GM06990 (cell line): ENCODE results near the gene LCN1.

ENCODE experiments used
- DNase-seq: peaks from one replicate; pipeline ENCODE4 v3.0.0-alpha.2; 2011; ENCODE audit not compliant: insufficient read length; ENCODE audit errors: extremely low read depth
- H3K27me3 ChIP-seq: replicated peaks from 2 replicates; pipeline ENCODE4 v1.6.0; 2011; ENCODE audit warnings: low read length; ENCODE audit not compliant: control insufficient read depth, insufficient read depth
- H3K36me3 ChIP-seq: 2 replicates; pipeline ENCODE4 v1.5.1; 2011; ENCODE audit warnings: low read length; ENCODE audit not compliant: control insufficient read depth, insufficient read depth
- H3K4me3 ChIP-seq: replicated peaks from 2 replicates; pipeline ENCODE4 v1.5.1; 2011; ENCODE audit warnings: low read depth, mild to moderate bottlenecking, control low read depth, low read length
- TF ChIP-seq, protein P1 (sequence below): IDR thresholded peaks from 2 replicates; pipeline ENCODE4 v1.5.1; 2011; ENCODE audit warnings: low read length, control low read depth, mild to moderate bottlenecking, inconsistent platforms; ENCODE audit not compliant: insufficient read depth, poor library complexity, severe bottlenecking

Gene LCN1

DNA sequence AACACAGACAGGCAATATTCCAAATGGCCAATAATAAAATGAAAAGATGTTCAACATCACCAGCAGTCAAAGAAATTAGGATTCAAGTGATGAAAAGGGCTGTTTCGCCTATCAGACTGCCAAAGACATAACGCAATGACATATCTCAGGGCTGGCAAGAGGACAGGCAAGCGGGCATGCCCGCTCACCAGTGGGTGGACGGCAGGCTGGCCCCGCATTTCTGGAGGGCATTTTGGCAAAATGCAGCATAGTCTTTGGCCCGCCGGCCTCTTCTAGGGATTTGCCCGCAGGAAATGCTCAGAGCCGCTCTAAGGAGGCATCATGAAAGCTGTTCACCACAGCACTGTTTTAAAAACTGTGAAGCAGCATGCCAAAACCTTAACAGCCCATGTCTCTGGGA is 43.0 kb upstream of the LCN1 start:
- no peak overlapping the region for H3K4me3 ChIP-seq
- no peaks in the 10 kb centered on the region for H3K36me3 ChIP-seq
- TF ChIP-seq, protein P1, sequence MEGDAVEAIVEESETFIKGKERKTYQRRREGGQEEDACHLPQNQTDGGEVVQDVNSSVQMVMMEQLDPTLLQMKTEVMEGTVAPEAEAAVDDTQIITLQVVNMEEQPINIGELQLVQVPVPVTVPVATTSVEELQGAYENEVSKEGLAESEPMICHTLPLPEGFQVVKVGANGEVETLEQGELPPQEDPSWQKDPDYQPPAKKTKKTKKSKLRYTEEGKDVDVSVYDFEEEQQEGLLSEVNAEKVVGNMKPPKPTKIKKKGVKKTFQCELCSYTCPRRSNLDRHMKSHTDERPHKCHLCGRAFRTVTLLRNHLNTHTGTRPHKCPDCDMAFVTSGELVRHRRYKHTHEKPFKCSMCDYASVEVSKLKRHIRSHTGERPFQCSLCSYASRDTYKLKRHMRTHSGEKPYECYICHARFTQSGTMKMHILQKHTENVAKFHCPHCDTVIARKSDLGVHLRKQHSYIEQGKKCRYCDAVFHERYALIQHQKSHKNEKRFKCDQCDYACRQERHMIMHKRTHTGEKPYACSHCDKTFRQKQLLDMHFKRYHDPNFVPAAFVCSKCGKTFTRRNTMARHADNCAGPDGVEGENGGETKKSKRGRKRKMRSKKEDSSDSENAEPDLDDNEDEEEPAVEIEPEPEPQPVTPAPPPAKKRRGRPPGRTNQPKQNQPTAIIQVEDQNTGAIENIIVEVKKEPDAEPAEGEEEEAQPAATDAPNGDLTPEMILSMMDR: no peak
- no peak for DNase-seq
- no peaks in the 10 kb centered on the region; the same call in 1 of the 2 replicates for H3K27me3 ChIP-seq

DNA sequence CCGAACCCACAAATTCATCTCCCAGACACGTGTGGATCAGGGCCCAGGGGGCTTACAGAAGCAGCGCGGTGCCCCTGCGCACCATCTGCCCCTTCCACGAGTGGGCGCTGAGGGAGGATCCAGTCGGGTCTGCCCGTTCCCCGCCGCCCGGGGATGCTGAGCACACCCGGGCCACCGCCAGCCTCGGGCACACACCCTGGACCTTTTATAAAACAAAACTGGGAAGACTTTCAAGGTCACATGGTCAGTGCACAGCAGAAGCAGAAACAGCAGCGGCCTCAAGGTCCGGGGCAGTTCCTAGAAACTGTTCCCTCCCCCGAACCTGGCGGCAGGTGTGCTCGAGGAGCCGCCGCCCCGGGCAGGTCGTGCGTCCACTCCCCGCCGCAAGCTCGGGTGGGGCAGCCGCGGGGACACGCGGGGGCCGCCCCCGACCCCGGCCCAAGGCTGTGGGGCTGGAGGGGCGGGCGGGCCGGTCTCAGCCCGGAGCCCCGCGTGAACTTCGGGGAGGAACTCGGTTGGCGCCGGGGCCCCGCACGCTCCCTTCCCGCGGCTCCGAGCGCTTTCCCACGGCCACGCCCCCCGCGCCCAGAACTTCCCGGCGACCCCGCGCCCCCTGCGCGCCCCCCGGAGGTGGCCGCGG is 42.3 kb upstream of the LCN1 start:
- peak overlapping the region; percentile 31 for H3K4me3 ChIP-seq
- H3K36me3 ChIP-seq: no peaks in the 10 kb centered on the region
- TF ChIP-seq, protein P1: peak; percentile 15
- H3K27me3 ChIP-seq: no peaks in the 10 kb centered on the region; the same call in 1 of the 2 replicates
- no peak for DNase-seq

DNA sequence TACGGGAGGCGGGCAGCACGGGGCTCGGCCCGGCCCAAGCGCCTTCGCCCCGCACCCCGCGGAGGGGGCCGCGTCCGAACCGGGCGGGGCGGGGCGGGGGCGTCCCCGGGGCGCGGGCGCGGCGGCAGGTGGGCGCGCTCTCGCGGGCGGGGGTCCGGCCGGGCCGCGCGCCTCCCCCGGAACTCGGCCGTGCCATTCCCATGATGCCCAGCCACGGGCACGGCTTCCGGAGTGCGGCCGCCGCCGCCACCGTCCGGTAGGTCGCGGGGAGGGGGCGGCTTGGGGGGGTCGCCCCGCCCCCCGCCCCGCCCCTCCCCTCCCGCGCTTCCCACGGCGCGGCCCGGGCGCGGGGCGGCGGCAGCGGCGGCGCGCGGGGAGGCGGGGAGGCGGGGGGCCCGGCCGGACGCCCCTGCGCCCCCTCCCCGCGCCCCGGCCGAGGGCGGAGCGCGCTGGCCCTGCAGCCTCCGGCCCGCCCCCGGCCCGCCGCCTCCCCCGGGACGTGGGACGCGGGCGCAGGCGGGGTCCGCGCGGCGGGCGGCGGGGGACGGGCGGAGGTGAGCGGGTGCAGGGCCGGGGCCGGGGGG is 41.7 kb upstream of the LCN1 start, which contains the start of gene PPP1R26:
Gene PPP1R26 (plus strand): TSS at position 314 of the 584 bp plus-strand sequence. CDS start 4,729 bp downstream, outside the sequence.
- no peak for DNase-seq
- peak within 1 kb of the TSS; percentile 70 for H3K4me3 ChIP-seq

DNA sequence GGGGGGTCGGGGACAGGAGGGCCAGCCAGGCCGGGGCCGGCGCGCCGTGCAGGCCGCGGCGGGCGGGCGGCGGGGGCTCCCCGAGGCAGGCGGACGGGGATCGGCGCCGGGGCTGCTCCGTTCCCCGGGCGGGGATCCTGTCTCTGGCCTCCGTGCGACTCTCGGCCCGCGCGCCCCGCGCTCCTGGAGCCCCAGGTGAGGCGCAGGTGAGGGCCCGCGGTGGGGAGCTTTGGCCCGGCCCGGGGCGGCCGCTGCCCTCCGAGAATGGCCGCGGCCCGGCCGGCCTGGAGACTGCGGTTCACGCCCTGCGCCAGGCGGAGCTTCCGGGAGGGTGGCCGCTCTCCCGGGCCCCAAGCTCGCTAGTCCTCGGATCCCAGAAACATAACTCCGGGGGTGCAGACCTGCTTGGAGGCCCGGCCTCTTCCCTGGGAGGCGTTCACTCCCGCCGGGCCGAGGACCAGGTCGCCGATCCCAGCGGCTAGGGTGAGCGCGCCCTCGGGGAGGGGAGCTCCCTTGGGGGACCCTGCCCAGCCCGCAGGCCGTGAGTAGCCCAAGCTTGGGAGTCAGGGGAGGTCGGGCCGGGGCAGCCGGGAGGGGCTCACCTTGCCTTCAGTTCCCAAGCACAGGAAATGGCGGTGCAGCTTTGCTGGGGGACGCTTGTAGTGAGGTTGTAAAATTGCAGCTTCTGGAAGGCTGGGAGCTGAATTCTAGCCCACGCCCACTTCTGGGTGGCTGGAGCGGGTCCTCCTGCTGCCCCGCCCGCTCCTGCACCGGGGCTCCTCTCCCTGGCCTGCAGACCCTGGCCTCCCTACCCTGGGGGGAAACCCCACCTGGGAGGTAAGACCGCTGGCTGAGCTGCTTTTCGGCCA is 40.9 kb upstream of the LCN1 start:
- DNase-seq: no peak
- peak overlapping the region; percentile 70 for H3K4me3 ChIP-seq
- TF ChIP-seq, protein P1: no peak
- H3K27me3 ChIP-seq: no peaks in the 10 kb centered on the region
- no peaks in the 10 kb centered on the region; the same call in none of the 2 replicates for H3K36me3 ChIP-seq

More for the DNA sequence above, 41.7 kb upstream of the LCN1 start, which contains the start of gene PPP1R26:
- Histone ChIP-seq H3K27me3 (no peaks in the 10 kb centered on the region), H3K36me3 (no peaks in the 10 kb centered on the region; the same call in 1 of the 2 replicates)
- TF ChIP-seq, protein P1: no peak

DNA sequence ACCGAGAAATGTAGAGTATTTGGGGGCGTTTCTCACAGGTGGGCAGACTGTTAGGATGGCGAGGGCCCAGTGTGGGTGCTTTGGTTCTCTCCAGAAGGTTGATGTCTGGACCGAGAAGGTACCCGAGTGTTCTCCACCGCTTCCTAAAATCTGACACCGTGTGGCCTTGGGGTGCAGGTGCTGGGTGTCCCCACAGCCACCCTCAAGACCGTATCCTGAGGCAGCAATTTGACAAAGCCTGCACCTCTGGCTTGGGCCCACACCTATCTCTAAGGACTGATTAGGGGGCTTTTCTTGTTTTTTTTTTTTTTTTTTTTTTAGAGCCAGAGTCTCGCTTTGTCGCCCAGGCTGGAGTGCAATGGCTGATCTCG is 40.3 kb upstream of the LCN1 start:
- TF ChIP-seq, protein P1: no peak
- H3K4me3 ChIP-seq: peak overlapping the region; percentile 70
- no peak for DNase-seq
- no peaks in the 10 kb centered on the region for H3K27me3 ChIP-seq
- no peaks in the 10 kb centered on the region; the same call in none of the 2 replicates for H3K36me3 ChIP-seq
